ENCODE measurements around the gene ZDHHC4.

Gene ZDHHC4

DNA sequence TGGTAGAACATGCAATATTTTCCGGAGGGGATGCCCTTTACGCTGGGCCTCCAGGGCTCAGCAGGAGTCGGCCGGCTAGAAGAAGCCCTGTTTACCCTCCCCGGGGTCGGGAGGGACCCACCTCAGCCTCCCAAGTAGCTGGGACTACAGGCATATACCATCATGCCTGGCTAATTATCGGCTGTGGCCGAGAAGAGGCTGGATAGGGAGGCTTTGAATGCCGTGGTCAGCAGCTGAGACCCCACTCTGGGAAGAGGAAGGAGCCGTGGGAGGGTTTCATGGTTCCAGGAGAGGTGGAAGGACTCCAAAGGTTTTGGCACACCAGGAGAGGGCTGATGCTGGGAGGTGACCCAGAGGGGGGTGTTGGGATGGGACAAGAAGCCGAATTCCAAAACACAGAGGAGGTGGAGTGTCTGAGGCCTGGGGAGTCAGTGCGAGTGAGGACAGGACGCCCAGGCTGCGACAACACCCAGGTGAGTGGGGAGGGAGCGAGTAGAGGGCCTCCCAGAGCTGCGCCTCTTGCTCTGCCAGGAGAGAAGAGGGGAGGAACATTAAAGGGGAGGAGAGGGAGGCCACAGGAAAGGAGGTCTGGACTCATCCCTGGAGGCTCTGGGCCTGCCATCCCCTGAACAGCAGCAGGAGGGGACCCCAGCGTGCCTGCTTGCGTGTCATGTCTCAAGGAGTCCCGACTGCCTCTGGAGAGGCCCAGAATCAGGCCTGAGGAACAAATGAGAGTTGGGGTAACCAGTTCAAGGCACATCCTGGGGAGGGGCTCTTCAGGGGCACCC lies 45.6 kb upstream of the ZDHHC4 start:
- H3K4me2 ChIP-seq: no peak overlapping the region
- H3K27ac ChIP-seq: no peak overlapping the region
- no peak overlapping the region for H3K9ac ChIP-seq
- H2AFZ ChIP-seq (ENCODE audit: low read depth): no peak overlapping the region
- H3K4me3 ChIP-seq (IDR thresholded peaks at IDR 0.05; ENCODE audit: insufficient read depth, low read depth, low read length): no peak overlapping the region
- no peaks in the 10 kb centered on the region for H4K20me1 ChIP-seq (ENCODE audit: insufficient read depth)
- no peaks in the 10 kb centered on the region for H3K79me2 ChIP-seq (ENCODE audit: insufficient read depth, low read depth)
- peaks cover 9% of the 10 kb centered on the region; the same call in 1 of the 2 replicates for H3K27me3 ChIP-seq (ENCODE audit: insufficient read depth, low read depth)
- no peaks in the 10 kb centered on the region for H3K4me1 ChIP-seq (ENCODE audit: low read depth, poor library complexity, severe bottlenecking)
- no peaks in the 10 kb centered on the region for H3K36me3 ChIP-seq (ENCODE audit: insufficient read depth)
- TF ChIP-seq, protein P1, sequence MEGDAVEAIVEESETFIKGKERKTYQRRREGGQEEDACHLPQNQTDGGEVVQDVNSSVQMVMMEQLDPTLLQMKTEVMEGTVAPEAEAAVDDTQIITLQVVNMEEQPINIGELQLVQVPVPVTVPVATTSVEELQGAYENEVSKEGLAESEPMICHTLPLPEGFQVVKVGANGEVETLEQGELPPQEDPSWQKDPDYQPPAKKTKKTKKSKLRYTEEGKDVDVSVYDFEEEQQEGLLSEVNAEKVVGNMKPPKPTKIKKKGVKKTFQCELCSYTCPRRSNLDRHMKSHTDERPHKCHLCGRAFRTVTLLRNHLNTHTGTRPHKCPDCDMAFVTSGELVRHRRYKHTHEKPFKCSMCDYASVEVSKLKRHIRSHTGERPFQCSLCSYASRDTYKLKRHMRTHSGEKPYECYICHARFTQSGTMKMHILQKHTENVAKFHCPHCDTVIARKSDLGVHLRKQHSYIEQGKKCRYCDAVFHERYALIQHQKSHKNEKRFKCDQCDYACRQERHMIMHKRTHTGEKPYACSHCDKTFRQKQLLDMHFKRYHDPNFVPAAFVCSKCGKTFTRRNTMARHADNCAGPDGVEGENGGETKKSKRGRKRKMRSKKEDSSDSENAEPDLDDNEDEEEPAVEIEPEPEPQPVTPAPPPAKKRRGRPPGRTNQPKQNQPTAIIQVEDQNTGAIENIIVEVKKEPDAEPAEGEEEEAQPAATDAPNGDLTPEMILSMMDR (conservative IDR thresholded peaks at IDR 0.05; ENCODE audit: low read depth, low read length): no peak

DNA sequence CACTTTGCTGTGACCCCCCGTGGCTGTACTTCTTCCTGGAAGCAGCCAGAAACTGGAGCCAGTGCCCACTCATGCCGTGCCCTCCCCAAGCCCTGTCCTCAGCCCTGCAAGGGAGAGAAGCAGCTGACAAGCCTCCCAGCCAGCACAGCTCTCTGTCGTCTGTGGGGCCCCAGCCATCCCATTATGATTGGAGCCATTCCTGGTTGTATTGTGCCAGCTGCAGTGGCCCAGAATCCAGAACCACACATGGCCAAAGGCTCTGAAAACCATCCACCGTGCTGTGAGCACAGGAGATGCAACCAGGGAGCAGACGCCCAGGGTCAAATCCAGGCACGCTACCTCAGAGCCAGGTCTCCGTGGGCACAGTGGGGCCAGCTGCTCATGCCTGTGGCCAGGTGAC lies 44.7 kb upstream of the ZDHHC4 start:
- Histone ChIP-seq H3K4me2 (no peak overlapping the region), H2AFZ (ENCODE audit: low read depth) (no peak overlapping the region), H3K4me3 (IDR thresholded peaks at IDR 0.05; ENCODE audit: insufficient read depth, low read depth, low read length) (no peak overlapping the region), H3K36me3 (ENCODE audit: insufficient read depth) (no peaks in the 10 kb centered on the region), H4K20me1 (ENCODE audit: insufficient read depth) (no peaks in the 10 kb centered on the region), H3K27me3 (ENCODE audit: insufficient read depth, low read depth) (peaks cover 9% of the 10 kb centered on the region; the same call in 1 of the 2 replicates), H3K27ac (no peak overlapping the region), H3K79me2 (ENCODE audit: insufficient read depth, low read depth) (no peaks in the 10 kb centered on the region), H3K4me1 (ENCODE audit: low read depth, poor library complexity, severe bottlenecking) (no peaks in the 10 kb centered on the region), H3K9ac (no peak overlapping the region)
- TF ChIP-seq, protein P1 (conservative IDR thresholded peaks at IDR 0.05; ENCODE audit: low read depth, low read length): no peak

DNA sequence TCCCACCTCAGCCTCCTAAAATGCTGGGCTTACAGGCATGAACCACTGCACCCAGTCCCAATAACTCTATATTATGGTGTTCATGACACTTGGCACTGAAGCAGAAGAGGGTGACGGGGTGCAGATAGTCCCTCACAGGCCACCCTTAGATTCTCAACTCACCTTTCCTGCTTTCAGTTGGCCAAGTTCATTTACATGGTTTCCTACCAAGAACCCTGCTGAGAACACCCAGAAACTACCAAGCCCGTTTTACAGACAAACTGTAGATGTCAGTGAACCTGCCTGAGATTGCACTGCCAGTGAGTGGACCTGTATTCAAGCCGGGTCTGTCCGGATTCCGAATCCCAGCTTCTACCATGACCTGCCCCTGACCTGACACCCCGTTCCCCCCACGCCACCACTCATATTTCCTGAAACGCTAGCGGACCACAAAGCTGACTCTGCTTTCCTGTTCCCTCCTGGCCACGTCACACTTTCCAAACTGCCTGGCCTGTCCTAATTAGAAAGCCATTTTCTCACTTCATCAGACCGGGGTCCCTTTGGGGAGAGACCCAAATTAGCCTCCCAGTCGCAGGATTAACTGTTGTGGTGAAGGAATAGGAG lies 43.3 kb upstream of the ZDHHC4 start:
- no peak overlapping the region for H3K27ac ChIP-seq
- H3K9ac ChIP-seq: no peak overlapping the region
- H3K36me3 ChIP-seq (ENCODE audit: insufficient read depth): no peaks in the 10 kb centered on the region
- H2AFZ ChIP-seq (ENCODE audit: low read depth): no peak overlapping the region
- TF ChIP-seq, protein P1 (conservative IDR thresholded peaks at IDR 0.05; ENCODE audit: low read depth, low read length): no peak
- no peak overlapping the region for H3K4me2 ChIP-seq
- H3K4me1 ChIP-seq (ENCODE audit: low read depth, poor library complexity, severe bottlenecking): no peaks in the 10 kb centered on the region
- H4K20me1 ChIP-seq (ENCODE audit: insufficient read depth): no peaks in the 10 kb centered on the region
- H3K4me3 ChIP-seq (IDR thresholded peaks at IDR 0.05; ENCODE audit: insufficient read depth, low read depth, low read length): no peak overlapping the region
- peaks cover 2% of the 10 kb centered on the region; the same call in 1 of the 2 replicates for H3K27me3 ChIP-seq (ENCODE audit: insufficient read depth, low read depth)
- no peaks in the 10 kb centered on the region for H3K79me2 ChIP-seq (ENCODE audit: insufficient read depth, low read depth)

DNA sequence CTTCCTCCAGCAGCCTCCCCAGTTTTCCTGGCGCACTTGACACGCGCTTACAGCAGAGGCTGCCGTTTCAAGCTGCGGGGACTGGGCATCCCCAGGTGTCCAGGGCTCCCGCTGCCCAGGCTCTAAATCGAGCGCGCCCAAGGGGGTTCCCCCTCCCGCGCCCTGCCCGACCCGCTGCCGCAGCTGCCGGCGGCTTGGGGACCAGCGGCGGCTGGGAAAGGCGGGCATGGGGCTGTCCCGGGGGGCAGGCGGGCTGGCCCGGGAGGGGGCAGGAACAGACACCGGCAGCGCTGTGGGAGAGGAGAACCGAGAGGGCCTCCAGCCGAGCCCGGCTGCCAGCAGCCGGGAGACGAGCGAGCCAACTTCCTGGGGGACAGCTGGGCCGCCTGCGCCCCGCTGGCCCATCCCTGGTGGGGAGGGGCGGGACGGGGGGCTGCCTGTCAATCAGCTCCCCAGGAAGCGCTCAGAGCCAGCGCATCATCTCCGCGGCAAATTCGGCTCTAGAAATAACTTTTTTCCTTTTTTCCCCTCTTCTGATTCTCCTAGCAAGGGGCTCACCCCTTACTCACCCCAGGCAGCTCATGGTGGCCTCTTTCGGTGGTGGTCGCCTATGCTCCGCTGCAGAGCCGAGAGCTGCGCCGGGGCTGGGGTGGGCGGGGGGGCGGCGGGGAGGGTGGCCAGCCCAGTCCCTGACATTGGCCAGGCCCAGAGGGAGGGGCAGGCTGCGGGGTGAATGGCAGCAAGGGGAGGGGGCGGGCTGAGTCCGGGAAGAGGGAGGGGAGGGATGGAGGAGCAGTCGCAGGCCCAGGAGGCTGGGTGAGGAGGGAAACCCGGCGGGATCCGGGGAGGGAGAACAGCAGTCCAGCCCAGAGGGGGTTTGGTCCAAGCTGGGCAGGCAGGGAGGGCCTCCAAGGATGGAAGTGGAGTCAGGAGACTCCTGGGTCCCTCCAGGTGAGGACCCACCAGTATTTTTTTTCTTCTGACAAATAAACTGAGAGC lies 40.7 kb upstream of the ZDHHC4 start:
- H3K27ac ChIP-seq: no peak overlapping the region
- no peaks in the 10 kb centered on the region for H4K20me1 ChIP-seq (ENCODE audit: insufficient read depth)
- no peaks in the 10 kb centered on the region for H3K27me3 ChIP-seq (ENCODE audit: insufficient read depth, low read depth)
- H3K4me1 ChIP-seq (ENCODE audit: low read depth, poor library complexity, severe bottlenecking): no peaks in the 10 kb centered on the region
- TF ChIP-seq, protein P1 (conservative IDR thresholded peaks at IDR 0.05; ENCODE audit: low read depth, low read length): no peak
- no peak overlapping the region for H3K9ac ChIP-seq
- H3K36me3 ChIP-seq (ENCODE audit: insufficient read depth): no peaks in the 10 kb centered on the region
- H3K4me3 ChIP-seq (IDR thresholded peaks at IDR 0.05; ENCODE audit: insufficient read depth, low read depth, low read length): no peak overlapping the region
- peak overlapping the region; percentile 38; the same call in 1 of the 2 replicates for H2AFZ ChIP-seq (ENCODE audit: low read depth)
- peak overlapping the region; percentile 33 for H3K4me2 ChIP-seq
- no peaks in the 10 kb centered on the region for H3K79me2 ChIP-seq (ENCODE audit: insufficient read depth, low read depth)

All from KMS-11 (cell line).